T-cell (primary cell): ENCODE measurements around the gene TRPC4. TPM values are rescaled to one million over a fixed set of nuclear protein-coding genes. Genes with fewer than 3 reads are reported as not detected.

Experiments used
- ATAC-seq, 4 experiments: fragments of 200-7000 bp in 3 of 4; fragments of 150-1000 bp in 1 of 4; cut with Tn5 transposase; replicated peaks in 1 of 4; 1 replicate in 3 of 4; 2 replicates in 1 of 4; pipeline ENCODE4 v1.10.0; 2021; ENCODE audit warnings: moderate library complexity in 3 of 4, mild to moderate bottlenecking in 2 of 4, moderate number of reproducible peaks in 1 of 4
- CTCF ChIA-PET, 2 donors: fragments of 300-600 bp; sonication (Branson Sonifier 250); formaldehyde crosslinking; loops; one replicate each; lab custom pipeline; 2022; ENCODE audit warnings: antibody characterized with exemption in 2 of 2; lab: Charles Lee
- POLR2A ChIA-PET, 2 donors: fragments of 300-600 bp; sonication (Branson Sonifier 250); formaldehyde crosslinking; loops; one replicate each; lab custom pipeline; 2022; ENCODE audit warnings: antibody characterized with exemption in 2 of 2; lab: Charles Lee
- DNase-seq, 35 experiments: peaks; one replicate each; pipeline versions ENCODE4 v3.0.0 to v3.0.0-alpha.2; 2013 to 2023
- H3K27ac ChIP-seq: one replicate; pipeline ENCODE4 v1.5.1; 2013; ENCODE audit warnings: low read length
- H3K27me3 ChIP-seq, 2 experiments: replicated peaks in 1 of 2; 1 replicate in 1 of 2; 2 replicates in 1 of 2; pipeline versions ENCODE4 v1.6.1 to v1.7.0; 2013; ENCODE audit warnings: low read length in 1 of 2, mixed read lengths in 1 of 2; ENCODE audit not compliant: control insufficient read depth in 2 of 2, insufficient read depth in 2 of 2; ENCODE audit errors: extremely low read depth in 1 of 2
- H3K36me3 ChIP-seq, 2 donors: 1 replicate in 1 of 2; 2 replicates in 1 of 2; pipeline versions ENCODE4 v1.6.1 to v1.7.0; 2013; ENCODE audit warnings: low read length in 1 of 2; ENCODE audit not compliant: control insufficient read depth in 2 of 2, insufficient read depth in 1 of 2; ENCODE audit errors: extremely low read depth in 1 of 2
- H3K4me1 ChIP-seq, 2 experiments: 1 replicate in 1 of 2; 2 replicates in 1 of 2; pipeline versions ENCODE4 v1.6.1 to v1.7.0; 2013; ENCODE audit warnings: low read length in 2 of 2, mixed read lengths in 1 of 2; ENCODE audit not compliant: insufficient read depth in 2 of 2, control insufficient read depth in 1 of 2; ENCODE audit errors: extremely low read depth in 1 of 2
- H3K4me3 ChIP-seq, 2 donors: 1 replicate in 1 of 2; 2 replicates in 1 of 2; pipeline versions ENCODE4 v1.5.1 to v1.7.0; 2013; ENCODE audit warnings: mild to moderate bottlenecking in 2 of 2, low read length in 1 of 2, moderate library complexity in 1 of 2; ENCODE audit not compliant: control insufficient read depth in 1 of 2; ENCODE audit errors: extremely low read depth in 1 of 2
- H3K9me3 ChIP-seq: 2 replicates; pipeline ENCODE4 v1.7.0; 2013
- H3K27ac Mint-ChIP-seq, 2 donors: one replicate each; pipeline ENCODE4 v1.8.0; 2020 to 2021; ENCODE audit warnings: mild to moderate bottlenecking in 2 of 2, mixed read lengths in 2 of 2
- H3K27me3 Mint-ChIP-seq, 2 donors: one replicate each; pipeline ENCODE4 v1.8.0; 2021 to 2022; ENCODE audit warnings: mixed read lengths in 2 of 2
- H3K36me3 Mint-ChIP-seq: one replicate; pipeline ENCODE4 v1.8.0; 2021; ENCODE audit warnings: mixed read lengths
- H3K4me1 Mint-ChIP-seq, 3 donors: one replicate each; pipeline ENCODE4 v1.8.0; 2020 to 2022; ENCODE audit warnings: mixed read lengths in 3 of 3, mild to moderate bottlenecking in 1 of 3
- H3K4me3 Mint-ChIP-seq, 3 donors: one replicate each; pipeline ENCODE4 v1.8.0; 2020 to 2022; ENCODE audit warnings: mild to moderate bottlenecking in 3 of 3, mixed read lengths in 3 of 3, moderate library complexity in 3 of 3
- H3K9me3 Mint-ChIP-seq, 3 donors: one replicate each; pipeline ENCODE4 v1.8.0; 2020 to 2022; ENCODE audit warnings: mixed read lengths in 3 of 3
- WGBS: methylation state at CpG from one replicate; pipeline ENCODE4 v1.1.5; 2013; ENCODE audit warnings: missing lambda C conversion rate; ENCODE audit not compliant: insufficient coverage; 5-methylcytosine and 5-hydroxymethylcytosine counted together
- total RNA-seq, 35 experiments: library from RNA in 6 of 35; stranded (reverse) in 6 of 35; fragments of 120-200 nt in 1 of 35; gene quantifications; one replicate each; pipeline versions ENCODE4 v1.2.1 to v1.2.4 and lab custom pipeline; 2013 to 2026

Gene TRPC4
- total RNA-seq, 5 donors from 2014 or later (not counting 1 experiment from before 2014, with no cell fraction given), result not detected

GRCh38 chr13:37884026-37884425, 14.5 kb upstream of the TRPC4 start:
- Histone ChIP-seq H3K4me1 (no peaks in the 10 kb centered on the region), H3K36me3 (no peaks in the 10 kb centered on the region), H3K4me3 (no peak overlapping the region), H3K27me3 (no peaks in the 10 kb centered on the region), H3K27ac (no peak overlapping the region), H3K9me3 (no peaks in the 10 kb centered on the region)
- 100% methylated on average over 1 of the region's 1 CpG for WGBS
- H3K27ac Mint-ChIP-seq, result no peak overlapping the region
- no peak overlapping the region for H3K4me3 Mint-ChIP-seq
- CTCF ChIA-PET, result no interaction called here
- no peaks in the 10 kb centered on the region for H3K36me3 Mint-ChIP-seq
- H3K4me1 Mint-ChIP-seq, result no peaks in the 10 kb centered on the region
- ATAC-seq (no peak), DNase-seq (no peak)
- H3K9me3 Mint-ChIP-seq, result peaks cover 5 to 15% (median 5%) of the 10 kb centered on the region in 3 donors
- POLR2A ChIA-PET, result interaction anchor here in 1 of 2 donors (0.6 kb wide), 1 partner anchor 1157 kb away, joined by 3 read pairs; no protein-coding TSS in a partner anchor
- H3K27me3 Mint-ChIP-seq, result no peaks in the 10 kb centered on the region

DNA sequence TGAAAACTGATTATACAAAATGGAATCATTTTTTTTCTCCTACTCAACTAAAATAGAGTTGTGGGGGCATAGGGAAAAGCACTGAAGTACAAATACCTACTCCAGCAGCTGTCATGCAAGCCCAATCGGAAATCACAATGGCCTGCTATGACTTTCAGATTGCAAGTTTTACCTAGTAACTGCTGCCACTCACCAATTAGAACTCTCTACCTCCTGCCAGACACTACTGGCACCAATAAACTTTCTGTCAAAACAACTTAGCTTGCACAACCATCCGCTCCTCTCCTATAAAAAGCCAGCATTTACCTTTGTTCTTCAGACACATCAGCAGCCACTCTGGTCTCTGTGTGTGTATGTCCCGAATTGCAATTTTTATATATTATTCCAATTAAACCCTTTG, 9.3 kb upstream of the TRPC4 start:
- ATAC-seq (no peak), DNase-seq (no peak)
- Mint-ChIP-seq H3K36me3 (no peaks in the 10 kb centered on the region), H3K4me3 (no peak overlapping the region), H3K4me1 (no peaks in the 10 kb centered on the region), H3K27me3 (no peaks in the 10 kb centered on the region), H3K27ac (no peak overlapping the region), H3K9me3 (peaks cover 4 to 6% (median 4%) of the 10 kb centered on the region in 3 donors)
- 73% methylated on average over 2 of the region's 3 CpGs for WGBS
- Histone ChIP-seq H3K27ac (no peak overlapping the region), H3K4me1 (no peaks in the 10 kb centered on the region), H3K4me3 (no peak overlapping the region), H3K27me3 (no peaks in the 10 kb centered on the region), H3K36me3 (no peaks in the 10 kb centered on the region), H3K9me3 (no peaks in the 10 kb centered on the region)
- POLR2A ChIA-PET, result no interaction called here
- CTCF ChIA-PET, result no interaction called here

GRCh38 chr13:37878496-37878895, 8.9 kb upstream of the TRPC4 start:
- CTCF ChIA-PET, result no interaction called here
- Histone ChIP-seq H3K9me3 (no peaks in the 10 kb centered on the region), H3K36me3 (no peaks in the 10 kb centered on the region), H3K4me1 (no peaks in the 10 kb centered on the region), H3K27ac (no peak overlapping the region), H3K4me3 (no peak overlapping the region), H3K27me3 (no peaks in the 10 kb centered on the region)
- no peaks in the 10 kb centered on the region for H3K27me3 Mint-ChIP-seq
- H3K36me3 Mint-ChIP-seq, result no peaks in the 10 kb centered on the region
- WGBS, result no CpG with 5 or more reads among the region's 1 CpG
- ATAC-seq, result no peak
- no peak overlapping the region for H3K27ac Mint-ChIP-seq
- peaks cover 4 to 6% (median 6%) of the 10 kb centered on the region in 3 donors for H3K9me3 Mint-ChIP-seq
- no peaks in the 10 kb centered on the region for H3K4me1 Mint-ChIP-seq
- POLR2A ChIA-PET, result no interaction called here
- DNase-seq, result no peak
- H3K4me3 Mint-ChIP-seq, result no peak overlapping the region

DNA sequence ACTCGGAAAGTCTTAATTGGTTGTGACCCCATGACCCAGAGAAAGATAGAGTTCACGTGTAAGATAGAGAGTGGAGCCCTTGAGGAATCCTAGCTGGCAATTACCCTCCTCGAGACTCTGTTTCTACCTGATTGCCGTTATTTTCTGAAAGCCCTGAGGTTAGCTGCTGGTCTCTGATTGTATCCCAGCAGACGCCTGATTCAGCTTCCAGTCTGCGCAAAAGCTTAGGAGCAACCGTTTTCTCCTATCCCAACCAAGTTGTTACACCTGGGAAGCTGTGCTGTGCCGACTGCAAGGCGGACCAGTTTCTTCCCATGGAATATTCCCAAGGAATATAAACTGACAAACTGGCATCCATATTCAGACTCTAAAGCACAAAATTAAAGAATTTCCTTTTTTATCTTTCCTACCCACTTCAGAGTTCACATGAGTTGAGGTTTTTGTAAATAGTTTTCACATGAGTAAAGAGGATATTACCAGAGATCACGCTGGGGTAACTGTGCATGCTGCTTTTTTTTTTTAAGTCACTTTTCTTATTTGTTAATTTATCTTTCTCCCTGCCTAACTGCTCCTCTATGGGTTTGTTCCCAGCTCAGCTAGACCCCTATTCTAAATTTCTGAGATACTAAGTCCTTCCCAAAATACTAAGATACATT, 1.5 kb upstream of the TRPC4 start:
- CTCF ChIA-PET, result no interaction called here
- peaks cover 4 to 6% (median 4%) of the 10 kb centered on the region in 3 donors for H3K9me3 Mint-ChIP-seq
- WGBS, result 62% methylated on average over 6 of the region's 10 CpGs

GRCh38 chr13:37870489-37870845, 895 bp upstream of the TRPC4 start:
- Histone ChIP-seq H3K36me3 (no peaks in the 10 kb centered on the region), H3K27ac (no peak overlapping the region), H3K4me1 (no peaks in the 10 kb centered on the region), H3K9me3 (no peaks in the 10 kb centered on the region), H3K4me3 (no peak overlapping the region), H3K27me3 (peaks cover 9 to 22% of the 10 kb centered on the region in 2 experiments)
- peaks cover 22 to 24% of the 10 kb centered on the region in 2 donors for H3K27me3 Mint-ChIP-seq
- H3K9me3 Mint-ChIP-seq, result peaks cover 4 to 6% (median 4%) of the 10 kb centered on the region in 3 donors
- WGBS, result 0% methylated on average over 2 of the region's 9 CpGs
- H3K36me3 Mint-ChIP-seq, result no peaks in the 10 kb centered on the region
- peak overlapping the region in 1 of 2 donors; percentile 52 for H3K27ac Mint-ChIP-seq
- ChIA-PET POLR2A (no interaction called here), CTCF (no interaction called here)
- H3K4me3 Mint-ChIP-seq, result no peak overlapping the region
- peaks cover 5 to 7% (median 7%) of the 10 kb centered on the region in 3 donors for H3K4me1 Mint-ChIP-seq
- DNase-seq, result no peak
- no peak for ATAC-seq

More for the DNA sequence above, 1.5 kb upstream of the TRPC4 start:
- Histone ChIP-seq H3K4me1 (no peaks in the 10 kb centered on the region), H3K9me3 (no peaks in the 10 kb centered on the region), H3K27me3 (peaks cover 9 to 22% of the 10 kb centered on the region in 2 experiments), H3K4me3 (no peak overlapping the region), H3K36me3 (no peaks in the 10 kb centered on the region), H3K27ac (no peak overlapping the region)
- DNase-seq (no peak), ATAC-seq (no peak)
- POLR2A ChIA-PET, result no interaction called here
- Mint-ChIP-seq H3K4me1 (peaks cover 5 to 7% (median 7%) of the 10 kb centered on the region in 3 donors), H3K36me3 (no peaks in the 10 kb centered on the region), H3K4me3 (no peak overlapping the region), H3K27ac (peak overlapping the region in 1 of 2 donors; percentile 52), H3K27me3 (peaks cover 22 to 24% of the 10 kb centered on the region in 2 donors)

GRCh38 chr13:37869506-37869755, 141 bp downstream of the TRPC4 start:
- no peaks in the 10 kb centered on the region for H3K9me3 ChIP-seq
- ChIA-PET CTCF (interaction anchor here in 1 of 2 donors (0.6 kb wide), 1 partner anchor 267 kb away, joined by 3 read pairs; no protein-coding TSS in a partner anchor), POLR2A (no interaction called here)
- H3K27me3 Mint-ChIP-seq, result peaks cover 22 to 24% of the 10 kb centered on the region in 2 donors
- H3K9me3 Mint-ChIP-seq, result peaks cover 0 to 2% (median under 1%) of the 10 kb centered on the region in 3 donors
- peaks cover 9 to 22% of the 10 kb centered on the region in 2 experiments for H3K27me3 ChIP-seq
- peak overlapping the region in 1 of 2 donors; percentile 15 for H3K27ac Mint-ChIP-seq
- no peak overlapping the region for H3K27ac ChIP-seq
- H3K4me3 ChIP-seq, result peak overlapping the region in 1 of 2 donors; percentile 6
- ATAC-seq (no peak), DNase-seq (no peak)
- H3K4me1 Mint-ChIP-seq, result peaks cover 5 to 7% (median 7%) of the 10 kb centered on the region in 3 donors
- H3K36me3 Mint-ChIP-seq, result no peaks in the 10 kb centered on the region
- H3K4me3 Mint-ChIP-seq, result peak overlapping the region in 1 of 3 donors; percentile 46
- no peaks in the 10 kb centered on the region for H3K36me3 ChIP-seq
- H3K4me1 ChIP-seq, result no peaks in the 10 kb centered on the region
- WGBS, result 8% methylated on average over 17 of the region's 19 CpGs
